GM15510 (cell line): ENCODE results near the gene FAM227A.

Source experiments
- POLR2A ChIP-seq: IDR thresholded peaks from 3 replicates; pipeline ENCODE4 v1.6.1; 2011; ENCODE audit warnings: borderline replicate concordance; ENCODE audit not compliant: insufficient read length; ENCODE audit errors: extremely low read depth

FAM227A gene

GRCh38 chr22:38628444-38628843, 27.7 kb downstream of the FAM227A start:
- TF ChIP-seq POLR2A = no peak

- no peak for TF ChIP-seq POLR2A
Observed at GRCh38 chr22:38623351-38623750, 32.8 kb downstream of the FAM227A start.

DNA sequence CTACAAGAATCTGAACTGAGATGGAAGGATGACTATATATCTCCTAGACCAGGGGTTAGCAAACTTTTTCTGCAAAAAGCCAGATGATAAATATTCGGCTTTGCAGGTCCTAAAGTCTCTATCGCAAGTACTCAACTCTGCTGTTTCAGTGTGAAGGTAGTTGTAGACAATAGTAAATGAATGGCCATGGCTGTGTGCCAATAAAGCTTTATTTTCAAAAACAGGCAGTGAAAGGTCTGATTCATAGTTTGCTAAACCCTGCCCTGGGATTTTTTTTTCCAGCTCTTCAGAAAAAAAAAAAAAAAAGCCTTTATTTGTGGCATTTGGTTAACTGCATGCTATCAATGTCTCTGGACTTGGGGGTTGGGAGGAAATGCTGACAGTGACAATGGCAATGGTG, 37.5 kb downstream of the FAM227A start:
- no peak for TF ChIP-seq POLR2A

DNA sequence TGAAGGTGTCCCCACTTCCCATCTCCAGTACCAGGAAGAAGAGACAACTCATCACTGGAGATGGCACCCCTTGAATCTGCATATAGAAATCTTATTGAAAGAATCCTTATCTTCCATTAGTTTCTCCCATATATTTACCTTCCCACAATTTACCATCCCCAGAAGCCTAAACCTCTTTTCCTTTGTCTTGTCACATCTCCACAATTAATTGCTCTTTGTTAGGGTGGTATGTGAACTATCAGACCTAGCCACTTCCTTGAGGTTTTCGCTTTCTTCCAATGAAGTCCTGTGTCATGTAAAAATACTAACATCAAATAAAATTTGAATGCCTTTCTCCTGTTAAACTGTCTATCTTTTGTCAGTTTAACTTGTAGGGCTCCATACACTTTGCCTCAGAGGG, 37.9 kb downstream of the FAM227A start:
- no peak for TF ChIP-seq POLR2A

DNA sequence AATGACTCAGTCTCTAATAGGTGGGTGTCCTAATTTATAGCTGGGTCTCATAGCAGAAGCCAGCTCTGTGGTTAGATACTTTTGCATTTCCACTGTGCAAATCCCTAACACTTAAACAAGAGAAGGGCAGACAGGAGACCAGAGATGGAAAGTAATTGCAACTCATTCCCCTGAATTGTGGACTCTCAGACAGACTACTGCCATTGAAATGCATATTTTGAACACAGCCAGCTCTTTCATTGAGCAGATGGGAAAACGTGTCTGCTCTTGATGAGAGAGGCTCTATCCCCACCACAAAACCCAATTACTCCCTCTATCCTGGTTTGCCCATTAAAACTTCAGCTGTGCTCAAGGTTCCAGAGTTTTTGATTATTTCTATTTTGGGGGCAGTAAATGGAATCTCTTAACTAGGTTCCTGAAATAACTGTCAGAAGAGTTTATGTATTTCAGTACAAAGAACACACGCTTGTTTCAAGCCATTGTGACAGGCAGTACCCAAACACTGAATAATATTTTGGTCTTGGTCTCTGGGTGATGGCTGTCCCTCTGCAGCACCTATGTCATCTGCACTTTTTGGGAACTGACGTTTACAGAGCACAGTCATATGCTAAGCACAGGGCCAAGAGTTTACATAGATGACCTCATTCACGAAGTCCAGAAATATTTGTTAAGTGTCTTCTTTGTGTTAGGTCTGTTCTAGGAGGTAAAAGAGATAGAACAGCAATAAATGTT, 41.7 kb downstream of the FAM227A start:
- no peak for TF ChIP-seq POLR2A

- TF ChIP-seq POLR2A = no peak
Observed at GRCh38 chr22:38613588-38613987, 42.6 kb downstream of the FAM227A start.

GRCh38 chr22:38612217-38613006, 43.8 kb downstream of the FAM227A start:
- TF ChIP-seq POLR2A = no peak

GRCh38 chr22:38611559-38611958, 44.6 kb downstream of the FAM227A start:
- TF ChIP-seq POLR2A = no peak

GRCh38 chr22:38610234-38610633, 46.0 kb downstream of the FAM227A start:
- TF ChIP-seq POLR2A = no peak

DNA sequence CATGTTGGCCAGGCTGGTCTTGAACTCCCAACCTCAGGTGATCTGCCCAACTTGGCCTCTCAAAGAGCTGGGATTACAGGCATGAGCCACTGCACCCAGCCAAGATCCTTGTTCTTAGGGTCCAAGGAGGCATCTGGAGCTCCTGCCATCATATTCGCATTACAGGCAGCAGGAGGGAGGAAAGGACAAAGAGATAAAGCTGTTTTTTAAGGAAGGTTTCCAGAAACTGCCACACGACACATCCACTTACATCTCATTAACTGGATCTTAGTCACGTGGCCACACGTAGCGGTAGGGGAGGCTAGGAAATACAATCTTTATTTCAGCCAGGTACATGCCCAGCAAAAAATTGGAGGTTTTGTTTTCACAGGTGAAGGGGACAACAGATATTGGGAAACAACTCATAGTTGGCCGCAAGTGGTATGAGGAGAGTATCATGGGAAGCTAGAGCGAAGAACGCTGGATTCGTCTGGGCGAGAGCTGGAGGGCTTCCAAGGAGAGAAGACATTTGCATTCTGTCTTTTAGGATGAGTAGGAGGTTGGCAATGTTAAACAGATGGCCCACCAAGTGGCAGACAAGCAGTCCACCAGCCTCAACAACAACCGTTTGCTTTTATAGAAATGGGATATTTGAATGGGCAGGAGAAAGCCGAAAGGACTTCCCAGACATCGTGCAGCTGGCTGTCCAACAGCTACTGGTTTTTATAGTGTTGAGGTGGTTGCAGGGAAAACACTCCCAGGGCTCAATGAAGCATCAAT, 47.0 kb downstream of the FAM227A start:
- no peak for TF ChIP-seq POLR2A

DNA sequence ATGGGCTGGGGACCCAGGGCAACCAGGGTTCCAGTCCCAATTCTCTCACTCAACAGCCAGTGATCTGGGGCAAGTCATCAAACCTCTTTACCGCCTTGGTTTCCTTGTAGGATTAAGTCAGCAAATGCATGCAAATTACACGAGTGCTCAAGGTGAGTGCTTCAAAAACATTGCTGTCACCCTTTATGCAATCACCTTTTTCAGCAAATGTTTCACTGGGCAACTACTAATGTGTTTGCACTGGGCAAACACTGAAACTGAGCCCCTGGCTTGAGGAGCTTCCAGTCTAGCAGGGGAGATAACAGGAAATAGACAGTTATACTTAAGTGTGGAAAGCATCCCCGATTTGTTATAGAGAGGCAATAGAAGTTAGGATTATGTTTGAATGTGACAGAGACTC, 48.5 kb downstream of the FAM227A start:
- TF ChIP-seq POLR2A = no peak

GRCh38 chr22:38602166-38602565, 54.0 kb downstream of the FAM227A start:
- TF ChIP-seq POLR2A = no peak

- no peak for TF ChIP-seq POLR2A
Observed at GRCh38 chr22:38601221-38601764, 54.9 kb downstream of the FAM227A start.

DNA sequence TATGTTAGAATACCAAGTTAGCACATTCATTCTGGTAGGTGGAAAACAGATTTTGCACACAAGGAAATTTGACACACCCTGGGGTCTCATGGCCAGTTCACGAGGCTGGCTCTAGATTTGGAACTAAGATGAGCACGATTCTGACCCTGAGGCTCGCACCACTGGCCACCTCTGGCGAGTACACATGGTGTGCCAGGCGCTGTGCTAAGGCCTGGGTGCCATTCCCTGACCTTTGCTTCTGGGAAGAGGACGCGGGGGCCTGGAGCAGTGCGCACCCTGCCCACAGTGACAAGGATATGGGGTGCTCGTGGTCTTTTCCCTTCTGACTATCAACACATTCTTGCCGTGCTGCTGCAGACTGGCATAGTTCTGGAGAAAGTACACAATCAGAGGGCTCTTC, 56.7 kb downstream of the FAM227A start:
- no peak for TF ChIP-seq POLR2A

DNA sequence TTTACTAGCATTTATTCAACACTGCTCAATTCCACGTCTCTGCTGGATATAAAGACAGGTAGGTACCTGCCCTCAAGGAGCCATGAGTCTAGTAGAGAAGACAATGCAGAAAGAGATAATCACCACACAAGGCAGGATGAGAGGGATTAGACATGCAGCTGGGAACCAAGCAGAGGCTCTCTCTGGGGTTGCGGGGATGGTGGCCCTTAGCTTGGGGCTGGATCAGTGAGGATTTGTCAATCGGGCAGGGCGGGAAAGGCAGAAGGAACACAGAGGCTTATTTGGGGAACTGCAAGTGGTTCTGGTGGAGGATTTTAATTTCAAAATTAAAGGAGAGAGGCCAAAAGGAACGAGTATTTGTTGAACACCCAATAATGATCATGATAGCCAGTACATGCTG, 77.7 kb downstream of the FAM227A start:
- no peak for TF ChIP-seq POLR2A
